Fibroblast of skin of back (primary cell): ENCODE results near the gene CMYA5.

Experiments used
- DNase-seq: peaks from one replicate; pipeline ENCODE4 v3.0.0-alpha.2; 2013

Gene CMYA5

GRCh38 chr5:79795764-79796398 lies 106.2 kb downstream of the CMYA5 start:
- peak; percentile 48 for DNase-seq

- DNase-seq = peak; percentile 26
These were observed 109.4 kb downstream of the CMYA5 start for GRCh38 chr5:79798893-79799590.

GRCh38 chr5:79800979-79801827 lies 111.6 kb downstream of the CMYA5 start:
- no peak for DNase-seq

- DNase-seq = no peak
These were observed 112.8 kb downstream of the CMYA5 start for GRCh38 chr5:79802406-79802805.

- no peak for DNase-seq
These were observed 113.4 kb downstream of the CMYA5 start for GRCh38 chr5:79803007-79803406.

GRCh38 chr5:79806741-79807140 lies 117.1 kb downstream of the CMYA5 start:
- peak; percentile 24 for DNase-seq

GRCh38 chr5:79809743-79810142 lies 120.1 kb downstream of the CMYA5 start:
- no peak for DNase-seq

GRCh38 chr5:79811081-79811480 lies 121.4 kb downstream of the CMYA5 start:
- DNase-seq = no peak

- no peak for DNase-seq
These were observed 122.3 kb downstream of the CMYA5 start for GRCh38 chr5:79811904-79812303.

GRCh38 chr5:79814699-79815098 lies 125.1 kb downstream of the CMYA5 start:
- no peak for DNase-seq

- no peak for DNase-seq
These were observed 126.4 kb downstream of the CMYA5 start for GRCh38 chr5:79816014-79816413.

GRCh38 chr5:79820648-79821047 lies 131.0 kb downstream of the CMYA5 start:
- DNase-seq = no peak

- no peak for DNase-seq
These were observed 134.8 kb downstream of the CMYA5 start for GRCh38 chr5:79824444-79824843.

- DNase-seq = no peak
These were observed 136.2 kb downstream of the CMYA5 start for GRCh38 chr5:79825802-79826201.

GRCh38 chr5:79827159-79827629 lies 137.6 kb downstream of the CMYA5 start:
- no peak for DNase-seq

GRCh38 chr5:79829260-79829659 lies 139.6 kb downstream of the CMYA5 start:
- no peak for DNase-seq

- no peak for DNase-seq
These were observed 142.0 kb downstream of the CMYA5 start for GRCh38 chr5:79831381-79832309.

- DNase-seq = no peak
These were observed 143.3 kb downstream of the CMYA5 start for GRCh38 chr5:79832911-79833310.

- no peak for DNase-seq
These were observed 144.6 kb downstream of the CMYA5 start for GRCh38 chr5:79834098-79834753.

- no peak for DNase-seq
These were observed 145.4 kb downstream of the CMYA5 start for GRCh38 chr5:79834754-79835714.
